ENCODE data around the gene DNHD1. TPM values are rescaled to one million over a fixed set of nuclear protein-coding genes. Genes with fewer than 3 reads are reported as not detected.

Gene DNHD1
- total and polyA plus RNA-seq, 2 of the 13 experiments (the other 11 are each of a cell fraction or from before 2014, with no cell fraction given), result 2.7 to 9.3 TPM

DNA sequence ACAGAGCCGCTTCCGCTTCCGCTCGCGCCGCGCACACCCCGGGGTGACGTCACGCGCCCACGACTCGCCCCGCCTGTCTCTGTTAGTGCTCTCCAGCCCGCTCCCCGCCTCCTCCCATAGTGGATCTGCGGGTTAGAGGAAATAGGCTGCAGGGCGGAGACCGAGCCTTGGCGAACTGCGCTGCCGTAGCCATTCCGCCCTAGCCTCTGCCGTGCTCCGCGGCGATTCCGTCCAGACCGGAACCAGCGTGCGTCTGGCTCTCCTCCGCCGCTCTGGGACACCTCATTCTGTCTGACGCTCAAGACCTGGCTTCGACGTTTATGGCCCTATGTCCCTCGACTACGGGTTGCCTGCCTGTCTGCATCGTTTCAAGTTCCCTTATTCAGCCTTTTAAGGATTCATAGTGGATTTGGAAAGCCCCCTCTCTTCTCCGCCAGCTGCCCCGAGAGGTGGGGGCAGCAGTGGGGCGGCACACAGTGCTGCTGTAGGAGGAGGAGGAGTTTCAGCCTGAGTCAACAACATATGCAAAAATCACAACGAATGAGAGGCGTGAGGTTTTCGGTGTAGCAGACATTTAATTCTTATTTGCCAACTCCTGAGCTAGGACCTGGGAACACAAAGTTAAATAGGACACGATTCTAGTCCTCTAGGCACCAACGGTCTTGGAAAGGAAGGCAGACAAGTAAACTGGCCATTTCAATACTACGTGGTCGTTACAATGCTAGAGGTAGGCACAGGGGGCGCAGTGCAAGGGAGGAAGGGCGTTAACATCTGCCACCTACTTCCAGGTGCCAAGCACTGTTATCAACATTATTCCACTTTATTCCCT lies 115.3 kb downstream of the DNHD1 start, which contains the start of gene TAF10 (continued):
- TF ChIP-seq ZC3H13 (CRISPR knock-in tag; IDR thresholded peaks at IDR 0.05) (peak; percentile 73), FOXA3 (CRISPR knock-in tag; IDR thresholded peaks at IDR 0.05) (0 out of 2 replicates have a peak, but pooled peaks have one; percentile 10), TCF7 (IDR thresholded peaks at IDR 0.05; ENCODE audit: low read depth) (0 out of 2 replicates have a peak, but pooled peaks have one; percentile 4), MAFK (conservative IDR thresholded peaks at IDR 0.05 in 1 of 2, IDR thresholded peaks at IDR 0.05 in 1 of 2; ENCODE audit: low read length in 2 of 2) (no peak), PHF21A (CRISPR knock-in tag; IDR thresholded peaks at IDR 0.05) (no peak), ZNF777 (CRISPR knock-in tag; IDR thresholded peaks at IDR 0.05) (no peak), ZSCAN20 (CRISPR knock-in tag; IDR thresholded peaks at IDR 0.05; ENCODE audit: borderline replicate concordance) (no peak), MXD4 (CRISPR knock-in tag; IDR thresholded peaks at IDR 0.05) (no peak; the same call in 1 of the 2 replicates), ZNF564 (CRISPR knock-in tag; IDR thresholded peaks at IDR 0.05) (0 out of 2 replicates have a peak, but pooled peaks have one; percentile 38), SMC3 (IDR thresholded peaks at IDR 0.05; ENCODE audit: low read length) (no peak), GZF1 (CRISPR knock-in tag; IDR thresholded peaks at IDR 0.05) (peak; percentile 77; the same call in 1 of the 2 replicates), SIX4 (CRISPR knock-in tag; IDR thresholded peaks at IDR 0.05) (no peak), EZH2 (conservative IDR thresholded peaks at IDR 0.05; ENCODE audit: low read depth, low read length) (no peak), SAP130 (CRISPR knock-in tag; IDR thresholded peaks at IDR 0.05; ENCODE audit: low read depth) (peak; percentile 87), SALL1 (CRISPR knock-in tag; IDR thresholded peaks at IDR 0.05) (peak; percentile 85), PRMT3 (CRISPR knock-in tag; IDR thresholded peaks at IDR 0.05; ENCODE audit: borderline replicate concordance, low read depth) (no peak), NFATC3 (CRISPR knock-in tag; IDR thresholded peaks at IDR 0.05) (no peak; the same call in 1 of the 2 replicates)
- TF ChIP-seq, protein P1, sequence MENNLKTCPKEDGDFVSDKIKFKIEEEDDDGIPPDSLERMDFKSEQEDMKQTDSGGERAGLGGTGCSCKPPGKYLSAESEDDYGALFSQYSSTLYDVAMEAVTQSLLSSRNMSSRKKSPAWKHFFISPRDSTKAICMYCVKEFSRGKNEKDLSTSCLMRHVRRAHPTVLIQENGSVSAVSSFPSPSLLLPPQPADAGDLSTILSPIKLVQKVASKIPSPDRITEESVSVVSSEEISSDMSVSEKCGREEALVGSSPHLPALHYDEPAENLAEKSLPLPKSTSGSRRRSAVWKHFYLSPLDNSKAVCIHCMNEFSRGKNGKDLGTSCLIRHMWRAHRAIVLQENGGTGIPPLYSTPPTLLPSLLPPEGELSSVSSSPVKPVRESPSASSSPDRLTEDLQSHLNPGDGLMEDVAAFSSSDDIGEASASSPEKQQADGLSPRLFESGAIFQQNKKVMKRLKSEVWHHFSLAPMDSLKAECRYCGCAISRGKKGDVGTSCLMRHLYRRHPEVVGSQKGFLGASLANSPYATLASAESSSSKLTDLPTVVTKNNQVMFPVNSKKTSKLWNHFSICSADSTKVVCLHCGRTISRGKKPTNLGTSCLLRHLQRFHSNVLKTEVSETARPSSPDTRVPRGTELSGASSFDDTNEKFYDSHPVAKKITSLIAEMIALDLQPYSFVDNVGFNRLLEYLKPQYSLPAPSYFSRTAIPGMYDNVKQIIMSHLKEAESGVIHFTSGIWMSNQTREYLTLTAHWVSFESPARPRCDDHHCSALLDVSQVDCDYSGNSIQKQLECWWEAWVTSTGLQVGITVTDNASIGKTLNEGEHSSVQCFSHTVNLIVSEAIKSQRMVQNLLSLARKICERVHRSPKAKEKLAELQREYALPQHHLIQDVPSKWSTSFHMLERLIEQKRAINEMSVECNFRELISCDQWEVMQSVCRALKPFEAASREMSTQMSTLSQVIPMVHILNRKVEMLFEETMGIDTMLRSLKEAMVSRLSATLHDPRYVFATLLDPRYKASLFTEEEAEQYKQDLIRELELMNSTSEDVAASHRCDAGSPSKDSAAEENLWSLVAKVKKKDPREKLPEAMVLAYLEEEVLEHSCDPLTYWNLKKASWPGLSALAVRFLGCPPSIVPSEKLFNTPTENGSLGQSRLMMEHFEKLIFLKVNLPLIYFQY (CRISPR knock-in tag; IDR thresholded peaks at IDR 0.05; ENCODE audit: borderline replicate concordance), result no peak; the same call in 1 of the 2 replicates
- TF ChIP-seq, protein P2, sequence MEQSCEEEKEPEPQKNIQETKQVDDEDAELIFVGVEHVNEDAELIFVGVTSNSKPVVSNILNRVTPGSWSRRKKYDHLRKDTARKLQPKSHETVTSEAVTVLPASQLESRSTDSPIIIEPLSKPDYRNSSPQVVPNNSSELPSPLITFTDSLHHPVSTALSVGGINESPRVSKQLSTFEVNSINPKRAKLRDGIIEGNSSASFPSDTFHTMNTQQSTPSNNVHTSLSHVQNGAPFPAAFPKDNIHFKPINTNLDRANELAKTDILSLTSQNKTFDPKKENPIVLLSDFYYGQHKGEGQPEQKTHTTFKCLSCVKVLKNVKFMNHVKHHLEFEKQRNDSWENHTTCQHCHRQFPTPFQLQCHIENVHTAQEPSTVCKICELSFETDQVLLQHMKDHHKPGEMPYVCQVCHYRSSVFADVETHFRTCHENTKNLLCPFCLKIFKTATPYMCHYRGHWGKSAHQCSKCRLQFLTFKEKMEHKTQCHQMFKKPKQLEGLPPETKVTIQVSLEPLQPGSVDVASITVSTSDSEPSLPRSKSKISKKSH (CRISPR knock-in tag; IDR thresholded peaks at IDR 0.05; ENCODE audit: borderline replicate concordance), result peak; percentile 70; the same call in 1 of the 2 replicates
- TF ChIP-seq, protein P3, sequence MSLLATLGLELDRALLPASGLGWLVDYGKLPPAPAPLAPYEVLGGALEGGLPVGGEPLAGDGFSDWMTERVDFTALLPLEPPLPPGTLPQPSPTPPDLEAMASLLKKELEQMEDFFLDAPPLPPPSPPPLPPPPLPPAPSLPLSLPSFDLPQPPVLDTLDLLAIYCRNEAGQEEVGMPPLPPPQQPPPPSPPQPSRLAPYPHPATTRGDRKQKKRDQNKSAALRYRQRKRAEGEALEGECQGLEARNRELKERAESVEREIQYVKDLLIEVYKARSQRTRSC (CRISPR knock-in tag; IDR thresholded peaks at IDR 0.05; ENCODE audit: low read depth), result no peak
- TF ChIP-seq, protein P4, sequence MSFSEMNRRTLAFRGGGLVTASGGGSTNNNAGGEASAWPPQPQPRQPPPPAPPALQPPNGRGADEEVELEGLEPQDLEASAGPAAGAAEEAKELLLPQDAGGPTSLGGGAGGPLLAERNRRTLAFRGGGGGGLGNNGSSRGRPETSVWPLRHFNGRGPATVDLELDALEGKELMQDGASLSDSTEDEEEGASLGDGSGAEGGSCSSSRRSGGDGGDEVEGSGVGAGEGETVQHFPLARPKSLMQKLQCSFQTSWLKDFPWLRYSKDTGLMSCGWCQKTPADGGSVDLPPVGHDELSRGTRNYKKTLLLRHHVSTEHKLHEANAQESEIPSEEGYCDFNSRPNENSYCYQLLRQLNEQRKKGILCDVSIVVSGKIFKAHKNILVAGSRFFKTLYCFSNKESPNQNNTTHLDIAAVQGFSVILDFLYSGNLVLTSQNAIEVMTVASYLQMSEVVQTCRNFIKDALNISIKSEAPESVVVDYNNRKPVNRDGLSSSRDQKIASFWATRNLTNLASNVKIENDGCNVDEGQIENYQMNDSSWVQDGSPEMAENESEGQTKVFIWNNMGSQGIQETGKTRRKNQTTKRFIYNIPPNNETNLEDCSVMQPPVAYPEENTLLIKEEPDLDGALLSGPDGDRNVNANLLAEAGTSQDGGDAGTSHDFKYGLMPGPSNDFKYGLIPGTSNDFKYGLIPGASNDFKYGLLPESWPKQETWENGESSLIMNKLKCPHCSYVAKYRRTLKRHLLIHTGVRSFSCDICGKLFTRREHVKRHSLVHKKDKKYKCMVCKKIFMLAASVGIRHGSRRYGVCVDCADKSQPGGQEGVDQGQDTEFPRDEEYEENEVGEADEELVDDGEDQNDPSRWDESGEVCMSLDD (CRISPR knock-in tag; IDR thresholded peaks at IDR 0.05; ENCODE audit: borderline replicate concordance), result no peak

Data from HepG2 (cell line).